Keratinocyte (primary cell): ENCODE data around the gene MON1A. TPM values are rescaled to one million over a fixed set of nuclear protein-coding genes. Genes with fewer than 3 reads are reported as not detected.

Source experiments
- DNase-seq: peaks from one replicate; pipeline ENCODE4 v3.0.0-alpha.2; 2011; ENCODE audit warnings: low read depth, missing footprints, low spot score
- FAIRE-seq: peaks from 2 replicates; lab custom pipeline; 2011; peaks lifted over from hg19 to GRCh38; lab: Jason Lieb, UNC
- H2AFZ ChIP-seq: 2 replicates; pipeline ENCODE4 v1.6.0; 2012; ENCODE audit warnings: low read length, control low read depth, inconsistent platforms; ENCODE audit not compliant: control insufficient read depth
- H3K27ac ChIP-seq: 2 replicates; pipeline ENCODE4 v1.5.1; 2011; ENCODE audit warnings: low read length; ENCODE audit not compliant: control insufficient read depth, insufficient read depth
- H3K27me3 ChIP-seq: 3 replicates; pipeline ENCODE4 v1.6.0; 2011; ENCODE audit warnings: low read length; ENCODE audit not compliant: control insufficient read depth, insufficient read depth; ENCODE audit errors: extremely low read depth
- H3K36me3 ChIP-seq, 2 experiments: 2 replicates in 1 of 2; 3 replicates in 1 of 2; pipeline ENCODE4 v1.5.1; 2011; ENCODE audit warnings: low read length in 2 of 2, mild to moderate bottlenecking in 1 of 2; ENCODE audit not compliant: control insufficient read depth in 2 of 2, insufficient read depth in 2 of 2; ENCODE audit errors: extremely low read depth in 1 of 2
- H3K4me1 ChIP-seq: 3 replicates; pipeline ENCODE4 v1.5.1; 2011; ENCODE audit warnings: low read length; ENCODE audit not compliant: control insufficient read depth, insufficient read depth; ENCODE audit errors: extremely low read depth
- H3K4me2 ChIP-seq: 3 replicates; pipeline ENCODE4 v1.6.0; 2011; ENCODE audit warnings: low read depth, low read length; ENCODE audit not compliant: control insufficient read depth, insufficient read depth; ENCODE audit errors: extremely low read depth
- H3K4me3 ChIP-seq, 3 experiments: fragments of 200-600 bp in 1 of 3; sonication (generic) in 1 of 3; 2 replicates in 2 of 3; 3 replicates in 1 of 3; pipeline ENCODE4 v1.5.1; 2011 to 2016; ENCODE audit warnings: low read length in 3 of 3, mild to moderate bottlenecking in 3 of 3, control low read depth in 2 of 3, inconsistent platforms in 1 of 3, low read depth in 1 of 3, mixed read lengths in 1 of 3, mixed run types in 1 of 3, moderate library complexity in 1 of 3; ENCODE audit not compliant: control insufficient read depth in 2 of 3, insufficient read depth in 2 of 3; ENCODE audit errors: extremely low read depth in 1 of 3
- H3K79me2 ChIP-seq: 2 replicates; pipeline ENCODE4 v1.6.0; 2012; ENCODE audit warnings: low read length; ENCODE audit not compliant: control insufficient read depth, insufficient read depth
- H3K9ac ChIP-seq: 3 replicates; pipeline ENCODE4 v1.6.0; 2011; ENCODE audit warnings: low read length; ENCODE audit not compliant: control insufficient read depth, insufficient read depth; ENCODE audit errors: extremely low read depth
- H3K9me1 ChIP-seq: 3 replicates; pipeline ENCODE4 v1.6.0; 2011; ENCODE audit warnings: low read length; ENCODE audit not compliant: control insufficient read depth, insufficient read depth; ENCODE audit errors: extremely low read depth
- H3K9me3 ChIP-seq: 2 replicates; pipeline ENCODE4 v1.5.1; 2012; ENCODE audit warnings: low read depth, low read length; ENCODE audit not compliant: control insufficient read depth
- H4K20me1 ChIP-seq: 3 replicates; pipeline ENCODE4 v1.6.0; 2011; ENCODE audit warnings: low read length; ENCODE audit not compliant: control insufficient read depth, insufficient read depth; ENCODE audit errors: extremely low read depth
- EZH2 ChIP-seq: IDR thresholded peaks from one replicate; pipeline ENCODE4 v1.6.1; 2012; ENCODE audit warnings: inconsistent platforms, mild to moderate bottlenecking, low read length, moderate library complexity
- dilution Hi-C: fragments of 300-500 bp; cut with MboI; formaldehyde crosslinking; loops from one replicate; pipeline ENCODE4 v1.7.0; 2020; ENCODE audit warnings: low sequenced_read_pairs; ENCODE audit not compliant: extremely low pct_ligation_motif_present
- polyA plus RNA-seq, 5 experiments: library from polyadenylated mRNA; depleted of rRNA in 3 of 5; stranded (reverse) in 3 of 5; stranded (forward) in 1 of 5; unstranded in 1 of 5; fragments of >200 nt; gene quantifications; 1 replicate in 1 of 5; 2 replicates in 3 of 5; 3 replicates in 1 of 5; pipeline versions ENCODE4 v1.2.1 to v1.2.3, GENCODE V29; 2011 to 2012; ENCODE audit warnings: missing spikeins in 2 of 5, low read depth in 1 of 5, low replicate concordance in 1 of 5
- TF ChIP-seq, protein P1 (sequence below), 3 experiments: IDR thresholded peaks in 1 of 3; conservative IDR thresholded peaks in 1 of 3; optimal IDR thresholded peaks in 1 of 3; 2 replicates in 2 of 3; 3 replicates in 1 of 3; pipeline versions ENCODE3 to v1.5.1; 2011; ENCODE audit warnings: low read length in 3 of 3, mild to moderate bottlenecking in 3 of 3, moderate library complexity in 2 of 3, control low read depth in 1 of 3, inconsistent platforms in 1 of 3; ENCODE audit not compliant: insufficient read depth in 2 of 3; ENCODE audit errors: extremely low read depth in 1 of 3

MON1A gene
- polyA plus RNA-seq, 1 donor (not counting 4 experiments of a cell fraction or from before 2014, with no cell fraction given) = 10.7 TPM

DNA sequence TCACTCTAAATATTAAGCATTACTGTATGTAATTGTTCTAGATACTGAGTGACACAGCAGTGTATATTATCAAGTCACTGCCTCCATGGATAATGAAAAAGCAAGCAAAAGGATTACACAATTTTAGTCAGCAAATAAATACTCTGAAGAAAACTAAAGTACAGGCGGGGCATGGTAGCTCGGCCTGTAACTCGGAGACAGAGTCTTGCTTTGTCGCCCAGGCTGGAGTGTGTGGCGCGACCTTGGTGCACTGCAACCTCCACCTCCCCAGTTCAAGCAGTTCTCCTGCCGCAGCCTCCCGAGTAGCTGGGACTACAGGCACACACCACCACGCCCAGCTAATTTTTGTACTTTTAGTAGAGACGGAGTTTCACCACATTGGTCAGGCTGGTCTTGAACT is 43.0 kb upstream of the MON1A start:
- H3K4me2 ChIP-seq = no peak overlapping the region
- no peak overlapping the region for H3K27ac ChIP-seq
- FAIRE-seq = no peak
- H3K9ac ChIP-seq = no peak overlapping the region
- H3K36me3 ChIP-seq = peaks cover 7 to 12% of the 10 kb centered on the region in 2 experiments
- H3K4me1 ChIP-seq = no peaks in the 10 kb centered on the region
- peaks cover 13% of the 10 kb centered on the region for H3K79me2 ChIP-seq
- H3K9me1 ChIP-seq = no peaks in the 10 kb centered on the region
- no peaks in the 10 kb centered on the region for H3K9me3 ChIP-seq
- TF ChIP-seq, protein P1, sequence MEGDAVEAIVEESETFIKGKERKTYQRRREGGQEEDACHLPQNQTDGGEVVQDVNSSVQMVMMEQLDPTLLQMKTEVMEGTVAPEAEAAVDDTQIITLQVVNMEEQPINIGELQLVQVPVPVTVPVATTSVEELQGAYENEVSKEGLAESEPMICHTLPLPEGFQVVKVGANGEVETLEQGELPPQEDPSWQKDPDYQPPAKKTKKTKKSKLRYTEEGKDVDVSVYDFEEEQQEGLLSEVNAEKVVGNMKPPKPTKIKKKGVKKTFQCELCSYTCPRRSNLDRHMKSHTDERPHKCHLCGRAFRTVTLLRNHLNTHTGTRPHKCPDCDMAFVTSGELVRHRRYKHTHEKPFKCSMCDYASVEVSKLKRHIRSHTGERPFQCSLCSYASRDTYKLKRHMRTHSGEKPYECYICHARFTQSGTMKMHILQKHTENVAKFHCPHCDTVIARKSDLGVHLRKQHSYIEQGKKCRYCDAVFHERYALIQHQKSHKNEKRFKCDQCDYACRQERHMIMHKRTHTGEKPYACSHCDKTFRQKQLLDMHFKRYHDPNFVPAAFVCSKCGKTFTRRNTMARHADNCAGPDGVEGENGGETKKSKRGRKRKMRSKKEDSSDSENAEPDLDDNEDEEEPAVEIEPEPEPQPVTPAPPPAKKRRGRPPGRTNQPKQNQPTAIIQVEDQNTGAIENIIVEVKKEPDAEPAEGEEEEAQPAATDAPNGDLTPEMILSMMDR (optimal IDR thresholded peaks at IDR 0.05 in 1 of 3, IDR thresholded peaks at IDR 0.05 in 1 of 3, conservative IDR thresholded peaks at IDR 0.05 in 1 of 3; ENCODE audit: extremely low read depth in 1 of 3, insufficient read depth in 2 of 3, low read length in 3 of 3) = no peak
- no peak for TF ChIP-seq EZH2
- no peak overlapping the region for H3K4me3 ChIP-seq
- H3K27me3 ChIP-seq = no peaks in the 10 kb centered on the region
- no peak for DNase-seq
- no peaks in the 10 kb centered on the region for H4K20me1 ChIP-seq
- dilution Hi-C loops = loop anchor here (25.0 kb wide), 1 partner anchor 110 kb away; the partner anchor contains the start of genes CAMKV and TRAIP
- no peak overlapping the region for H2AFZ ChIP-seq

DNA sequence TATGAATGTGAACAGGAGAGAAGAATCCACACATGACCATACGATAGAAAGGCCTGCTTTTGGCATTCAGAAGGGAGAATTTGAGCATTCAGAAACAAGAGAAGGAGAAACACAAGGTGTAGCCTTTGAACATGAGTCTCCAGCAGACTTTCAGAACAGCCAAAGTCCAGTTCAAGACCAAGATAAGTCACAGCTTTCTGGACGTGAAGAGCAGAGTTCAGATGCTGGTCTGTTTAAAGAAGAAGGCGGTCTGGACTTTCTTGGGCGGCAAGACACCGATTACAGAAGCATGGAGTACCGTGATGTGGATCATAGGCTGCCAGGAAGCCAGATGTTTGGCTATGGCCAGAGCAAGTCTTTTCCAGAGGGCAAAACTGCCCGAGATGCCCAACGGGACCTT is 38.7 kb upstream of the MON1A start:
- Histone ChIP-seq H3K9ac (no peak overlapping the region), H3K4me3 (no peak overlapping the region), H3K9me1 (no peaks in the 10 kb centered on the region), H3K4me1 (peaks cover 11% of the 10 kb centered on the region), H3K36me3 (peaks cover 0 to 9% of the 10 kb centered on the region in 2 experiments), H2AFZ (no peak overlapping the region), H3K79me2 (peaks cover 36% of the 10 kb centered on the region), H3K27ac (no peak overlapping the region), H4K20me1 (no peaks in the 10 kb centered on the region), H3K27me3 (no peaks in the 10 kb centered on the region), H3K4me2 (no peak overlapping the region), H3K9me3 (no peaks in the 10 kb centered on the region)
- dilution Hi-C loops = loop anchor here (25.0 kb wide), 1 partner anchor 106 kb away; the partner anchor contains the start of genes CAMKV and TRAIP
- FAIRE-seq = no peak
- no peak for DNase-seq
- TF ChIP-seq, protein P1 (optimal IDR thresholded peaks at IDR 0.05 in 1 of 3, IDR thresholded peaks at IDR 0.05 in 1 of 3, conservative IDR thresholded peaks at IDR 0.05 in 1 of 3; ENCODE audit: extremely low read depth in 1 of 3, insufficient read depth in 2 of 3, low read length in 3 of 3) = no peak
- no peak for TF ChIP-seq EZH2
